GM18907 (cell line): ENCODE measurements around the gene RBMS3.
"Not testable (repeated sequence)": the region's sequence is repeated elsewhere in the genome, so short reads cannot be mapped to it uniquely, and the experiment has no call there.

Source experiments
- ATAC-seq: cut with Tn5 transposase; IDR thresholded peaks from one replicate; pipeline ENCODE4 v1.9.1; 2021; ENCODE audit warnings: mild to moderate bottlenecking, moderate library complexity; ENCODE audit not compliant: unreplicated experiment

The RBMS3 gene

GRCh38 chr3:29759411-29760225, 478.7 kb downstream of the RBMS3 start:
- ATAC-seq = no peak

GRCh38 chr3:29760226-29760685, 479.4 kb downstream of the RBMS3 start:
- ATAC-seq = no peak

GRCh38 chr3:29761517-29761916, 480.6 kb downstream of the RBMS3 start:
- no peak for ATAC-seq

- ATAC-seq = no peak
Observed at GRCh38 chr3:29763115-29763514, 482.2 kb downstream of the RBMS3 start.

GRCh38 chr3:29764041-29764440, 483.2 kb downstream of the RBMS3 start:
- no peak for ATAC-seq

GRCh38 chr3:29764603-29765254, 483.9 kb downstream of the RBMS3 start:
- no peak for ATAC-seq

- ATAC-seq = no peak
Observed at GRCh38 chr3:29771602-29772001, 490.7 kb downstream of the RBMS3 start.

- no peak for ATAC-seq
Observed at GRCh38 chr3:29772436-29772835, 491.6 kb downstream of the RBMS3 start.

GRCh38 chr3:29773481-29773880, 492.6 kb downstream of the RBMS3 start:
- no peak for ATAC-seq

- no peak for ATAC-seq
Observed at GRCh38 chr3:29775340-29775739, 494.5 kb downstream of the RBMS3 start.

GRCh38 chr3:29777869-29778268, 497.0 kb downstream of the RBMS3 start:
- ATAC-seq = no peak

GRCh38 chr3:29789686-29790085, 508.8 kb downstream of the RBMS3 start:
- no peak for ATAC-seq

- no peak for ATAC-seq
Observed at GRCh38 chr3:29796808-29797207, 515.9 kb downstream of the RBMS3 start.

GRCh38 chr3:29802057-29802456, 521.2 kb downstream of the RBMS3 start:
- ATAC-seq = no peak

- ATAC-seq = no peak
Observed at GRCh38 chr3:29804044-29804443, 523.2 kb downstream of the RBMS3 start.

- no peak for ATAC-seq
Observed at GRCh38 chr3:29805757-29806156, 524.9 kb downstream of the RBMS3 start.

- not testable (repeated sequence) for ATAC-seq
Observed at GRCh38 chr3:29808324-29808723, 527.5 kb downstream of the RBMS3 start.

- no peak for ATAC-seq
Observed at GRCh38 chr3:29822071-29822470, 541.2 kb downstream of the RBMS3 start.

- no peak for ATAC-seq
Observed at GRCh38 chr3:29823233-29823632, 542.4 kb downstream of the RBMS3 start.

GRCh38 chr3:29826712-29827111, 545.8 kb downstream of the RBMS3 start:
- no peak for ATAC-seq

GRCh38 chr3:29827756-29828155, 546.9 kb downstream of the RBMS3 start:
- ATAC-seq = no peak

- ATAC-seq = no peak
Observed at GRCh38 chr3:29829340-29829739, 548.5 kb downstream of the RBMS3 start.
